HG03045 (cell line): Measurements from ENCODE around the gene BMPR2.
"Not testable (repeated sequence)": the region's sequence is repeated elsewhere in the genome, so short reads cannot be mapped to it uniquely, and the experiment has no call there.

Experiments used
- ATAC-seq: cut with Tn5 transposase; IDR thresholded peaks from one replicate; pipeline ENCODE4 v1.9.1; 2021; ENCODE audit warnings: mild to moderate bottlenecking, moderate library complexity; ENCODE audit not compliant: unreplicated experiment

The BMPR2 gene

GRCh38 chr2:202444000-202444399 lies 67.9 kb downstream of the BMPR2 start:
- no peak for ATAC-seq

GRCh38 chr2:202449344-202449743 lies 73.2 kb downstream of the BMPR2 start:
- no peak for ATAC-seq

- no peak for ATAC-seq
Measured at GRCh38 chr2:202450785-202451184, 74.7 kb downstream of the BMPR2 start.

GRCh38 chr2:202452744-202453143 lies 76.6 kb downstream of the BMPR2 start:
- ATAC-seq = no peak

GRCh38 chr2:202454536-202454935 lies 78.4 kb downstream of the BMPR2 start:
- ATAC-seq = no peak

- no peak for ATAC-seq
Measured at GRCh38 chr2:202455114-202455513, 79.0 kb downstream of the BMPR2 start.

- ATAC-seq = no peak
Measured at GRCh38 chr2:202460119-202460518, 84.0 kb downstream of the BMPR2 start.

GRCh38 chr2:202479090-202479489 lies 103.0 kb downstream of the BMPR2 start:
- ATAC-seq = no peak

GRCh38 chr2:202479610-202480009 lies 103.5 kb downstream of the BMPR2 start:
- no peak for ATAC-seq

GRCh38 chr2:202486351-202486750 lies 110.2 kb downstream of the BMPR2 start:
- ATAC-seq = no peak

- no peak for ATAC-seq
Measured at GRCh38 chr2:202488671-202489070, 112.5 kb downstream of the BMPR2 start.

GRCh38 chr2:202490479-202490878 lies 114.4 kb downstream of the BMPR2 start:
- no peak for ATAC-seq

- no peak for ATAC-seq
Measured at GRCh38 chr2:202491514-202491913, 115.4 kb downstream of the BMPR2 start.

GRCh38 chr2:202494300-202495229 lies 118.4 kb downstream of the BMPR2 start:
- no peak for ATAC-seq

GRCh38 chr2:202495230-202495604 lies 119.1 kb downstream of the BMPR2 start:
- ATAC-seq = no peak

- not testable (repeated sequence) for ATAC-seq
Measured at GRCh38 chr2:202496835-202497472, 120.8 kb downstream of the BMPR2 start.

- not testable (repeated sequence) for ATAC-seq
Measured at GRCh38 chr2:202497473-202497866, 121.3 kb downstream of the BMPR2 start.

- ATAC-seq = not testable (repeated sequence)
Measured at GRCh38 chr2:202499841-202500240, 123.7 kb downstream of the BMPR2 start.

- not testable (repeated sequence) for ATAC-seq
Measured at GRCh38 chr2:202503276-202503675, 127.1 kb downstream of the BMPR2 start.

- no peak for ATAC-seq
Measured at GRCh38 chr2:202508686-202509085, 132.6 kb downstream of the BMPR2 start.

GRCh38 chr2:202510911-202511310 lies 134.8 kb downstream of the BMPR2 start:
- no peak for ATAC-seq

- ATAC-seq = no peak
Measured at GRCh38 chr2:202512176-202512575, 136.0 kb downstream of the BMPR2 start.
